ENCODE results near the gene ADCY2.

ADCY2 gene

DNA sequence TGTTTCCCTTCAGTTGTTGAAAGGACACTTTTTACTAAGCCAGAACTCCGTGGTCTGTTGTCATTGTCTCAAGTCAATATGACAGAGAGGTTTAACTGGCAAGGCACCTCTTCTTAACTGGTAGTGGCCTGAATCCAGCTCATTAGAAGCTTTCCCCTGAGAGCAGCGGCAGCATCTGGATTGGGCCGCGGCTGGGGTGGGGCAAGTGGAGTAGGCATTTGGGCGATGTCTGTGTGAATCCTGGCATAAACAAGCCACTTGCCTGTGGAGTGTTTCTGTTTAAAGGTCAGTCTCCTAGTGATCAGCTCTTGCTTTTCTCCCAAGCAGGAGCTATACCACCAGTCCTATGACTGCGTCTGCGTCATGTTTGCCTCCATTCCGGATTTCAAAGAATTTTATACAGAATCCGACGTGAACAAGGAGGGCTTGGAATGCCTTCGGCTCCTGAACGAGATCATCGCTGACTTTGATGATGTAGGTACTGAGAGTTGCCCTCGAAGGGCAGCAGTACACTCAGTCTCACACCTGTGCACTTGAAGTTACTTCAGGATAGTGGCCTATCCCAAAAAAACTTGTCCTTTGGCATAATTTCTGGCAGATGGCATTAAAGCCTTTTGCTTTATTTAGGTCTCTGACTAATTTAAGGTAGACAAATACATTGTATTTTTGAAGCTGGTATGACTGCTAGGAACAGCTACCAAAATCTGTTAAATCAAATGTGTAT lies 406.1 kb downstream of the ADCY2 start:
- peak; percentile 84 for DNase-seq

DNA sequence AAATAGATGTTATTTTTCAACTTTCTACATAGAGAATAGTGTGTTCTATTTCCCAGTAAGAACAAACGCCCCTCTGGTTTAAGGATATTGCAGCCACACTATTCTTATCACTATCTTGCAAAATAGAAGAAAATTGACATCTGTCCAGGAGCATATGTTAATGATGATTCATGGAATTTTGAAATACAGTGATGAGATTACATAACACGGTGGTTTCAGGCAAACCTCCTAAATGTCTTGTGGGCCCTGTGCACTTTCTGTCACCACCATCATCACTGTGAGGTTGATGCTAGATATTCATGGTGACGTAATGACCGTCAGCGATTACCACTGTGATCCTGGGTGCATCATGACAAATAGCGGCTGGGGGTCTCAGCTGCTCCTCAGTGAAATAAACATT lies 406.9 kb downstream of the ADCY2 start:
- no peak for DNase-seq

DNA sequence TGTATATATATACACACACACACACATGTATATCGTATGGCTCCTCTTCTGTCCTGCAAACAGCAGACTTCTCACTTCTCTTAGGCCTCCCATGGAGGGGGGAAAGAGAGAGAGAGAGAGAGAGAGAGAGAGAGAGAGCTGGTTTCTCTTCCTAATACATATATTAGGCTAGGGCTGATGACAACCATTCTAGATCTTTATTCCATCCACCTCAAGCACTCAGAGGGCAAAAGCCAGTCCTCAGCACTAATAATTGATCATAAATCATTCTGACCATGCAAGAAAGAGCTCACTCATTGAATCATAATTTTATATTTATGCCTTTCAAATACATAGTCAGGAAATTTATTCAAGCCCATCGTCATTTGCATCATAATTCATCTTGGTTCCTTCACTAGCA lies 408.0 kb downstream of the ADCY2 start:
- DNase-seq, result no peak

DNA sequence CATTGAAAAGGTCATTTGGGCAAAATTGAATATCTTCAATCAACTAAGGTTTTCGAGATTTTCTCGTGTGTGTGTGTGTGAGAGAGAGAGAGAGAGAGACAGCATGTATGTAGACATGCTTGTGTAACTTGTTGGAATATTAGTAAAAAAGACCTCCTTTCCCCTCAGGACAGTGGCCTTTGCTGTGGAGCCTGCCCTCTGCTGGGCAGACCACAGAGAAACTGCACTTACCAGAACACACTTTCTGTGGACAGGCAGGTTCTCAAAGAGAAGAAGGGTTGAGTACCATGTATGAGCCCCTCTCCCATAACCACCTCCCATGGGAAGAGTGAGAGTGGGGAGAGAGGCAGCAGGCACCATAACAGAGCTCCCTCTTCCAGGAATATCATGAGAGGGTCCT lies 409.4 kb downstream of the ADCY2 start:
- DNase-seq, result no peak

DNA sequence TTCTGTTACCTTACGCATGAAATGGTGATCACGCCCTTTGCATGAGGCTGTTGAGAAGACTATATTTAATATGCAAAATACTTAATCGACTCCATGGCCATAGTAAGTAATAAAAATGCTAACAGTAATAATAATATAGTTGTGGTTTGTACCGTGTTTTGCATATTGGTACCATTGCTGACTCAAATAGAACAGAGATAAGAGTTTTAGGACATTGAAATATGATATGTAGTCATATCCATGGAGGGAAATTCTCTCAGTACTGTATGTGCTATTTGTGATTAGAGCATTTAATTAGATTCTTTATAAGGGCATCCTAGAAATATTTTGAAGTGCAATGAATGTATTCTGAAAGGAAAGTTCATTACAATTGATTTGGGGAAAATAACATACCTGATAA lies 413.1 kb downstream of the ADCY2 start:
- DNase-seq, result no peak

DNA sequence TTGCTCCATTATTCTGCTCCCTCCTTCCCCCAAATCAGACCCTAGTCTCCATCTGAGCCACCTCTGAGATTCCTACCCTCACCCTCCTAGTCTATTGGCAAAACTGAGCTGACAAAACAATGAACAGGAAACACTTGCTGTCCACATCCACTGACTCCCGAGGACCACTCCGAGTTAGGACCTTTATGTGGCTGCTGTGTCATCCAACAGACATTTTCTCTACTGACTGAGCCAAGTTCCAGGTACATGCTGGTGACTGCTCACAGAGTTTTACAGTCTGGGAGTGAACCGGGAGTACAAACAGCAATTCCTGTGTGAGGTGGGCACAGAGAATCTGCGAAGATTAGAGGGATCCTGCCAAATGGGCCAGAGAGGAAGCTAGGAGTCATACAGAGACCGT lies 415.8 kb downstream of the ADCY2 start:
- DNase-seq, result no peak

DNA sequence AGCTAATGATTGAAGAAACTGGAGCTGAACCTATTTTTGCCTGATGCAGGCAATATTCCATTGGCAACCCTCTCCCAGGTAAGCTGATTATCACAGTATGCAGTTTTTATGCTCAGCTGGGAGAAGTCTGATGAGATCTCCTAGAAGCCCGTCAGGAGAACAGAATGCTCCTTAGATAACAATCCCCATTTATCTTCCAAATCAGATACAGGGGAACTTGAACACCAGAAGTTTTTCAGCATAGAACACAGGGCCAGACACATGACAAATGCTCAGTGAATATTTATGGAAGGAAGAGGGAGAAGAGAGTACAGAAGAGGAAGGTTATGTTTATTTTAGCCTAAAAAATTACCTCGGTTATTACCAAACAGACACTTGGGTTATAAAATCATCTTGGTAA lies 417.1 kb downstream of the ADCY2 start:
- DNase-seq, result no peak

DNA sequence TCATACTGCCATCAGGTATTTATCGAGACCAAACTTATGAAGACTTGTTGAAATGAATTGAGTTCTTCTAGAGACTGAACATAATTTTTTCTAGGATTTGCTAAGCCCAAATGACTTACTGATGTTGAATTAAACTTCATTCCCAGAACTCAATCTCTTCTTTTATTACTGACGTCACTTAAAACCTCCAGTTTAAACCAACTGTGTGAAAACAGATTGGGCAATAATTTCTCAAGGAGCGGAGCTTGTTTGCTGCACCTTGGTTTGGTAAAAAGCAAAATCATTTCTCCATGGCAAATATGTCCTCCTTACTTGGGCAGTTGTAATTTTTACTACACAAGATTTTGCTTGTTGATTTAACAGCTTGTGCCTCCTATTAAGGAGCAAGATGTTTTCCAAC lies 417.6 kb downstream of the ADCY2 start:
- no peak for DNase-seq

DNA sequence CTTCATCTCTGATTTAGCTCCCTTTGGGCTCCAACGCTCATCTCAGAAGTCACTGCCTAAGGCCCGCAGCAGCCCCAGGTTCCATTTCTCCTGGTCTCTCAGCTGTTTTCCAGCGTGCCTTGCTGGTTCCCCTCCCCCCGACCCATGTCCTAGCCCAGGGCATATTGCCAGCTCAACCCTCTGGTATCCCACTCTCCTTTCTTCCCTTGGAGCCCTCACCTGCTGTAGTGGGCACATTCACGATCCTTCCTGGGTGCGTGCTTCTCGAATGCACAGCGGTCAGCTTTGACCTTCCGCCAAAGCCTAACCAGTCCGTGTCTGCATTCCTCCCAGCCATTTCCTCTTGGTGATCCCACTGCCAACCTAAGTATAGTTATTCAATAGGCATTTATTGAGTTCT lies 418.9 kb downstream of the ADCY2 start:
- no peak for DNase-seq

DNA sequence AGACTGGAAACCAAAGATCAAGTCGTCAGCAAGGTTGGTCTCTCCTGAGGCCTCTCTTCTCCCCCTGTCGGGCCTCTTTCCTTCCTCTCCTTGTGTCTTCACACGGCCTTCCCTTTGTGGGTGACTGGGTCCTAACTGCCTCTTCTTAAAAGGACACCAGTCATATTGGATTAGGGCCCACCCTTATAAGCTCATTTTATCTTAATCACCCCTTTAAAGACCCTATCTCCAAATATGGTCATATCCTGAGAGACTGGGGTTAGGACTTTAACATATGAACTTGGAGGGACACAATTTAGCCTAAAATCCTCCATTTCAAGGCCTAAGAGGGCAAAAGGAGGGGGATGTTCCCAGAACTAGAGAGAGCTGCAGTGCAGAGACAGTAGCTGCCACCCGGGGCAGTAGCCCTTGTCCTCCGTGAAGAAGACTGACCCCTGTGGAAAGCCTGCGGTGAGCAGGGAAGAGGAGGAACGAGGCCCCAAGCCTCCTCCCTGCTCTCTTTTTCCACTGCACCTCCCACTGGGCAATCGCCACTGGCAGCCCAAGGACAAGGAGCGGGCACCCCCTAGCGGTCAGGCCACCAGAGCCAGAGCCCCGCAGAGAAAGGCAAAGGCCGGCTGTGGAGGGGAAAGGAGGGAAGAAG lies 420.1 kb downstream of the ADCY2 start:
- DNase-seq, result peak; percentile 58

DNA sequence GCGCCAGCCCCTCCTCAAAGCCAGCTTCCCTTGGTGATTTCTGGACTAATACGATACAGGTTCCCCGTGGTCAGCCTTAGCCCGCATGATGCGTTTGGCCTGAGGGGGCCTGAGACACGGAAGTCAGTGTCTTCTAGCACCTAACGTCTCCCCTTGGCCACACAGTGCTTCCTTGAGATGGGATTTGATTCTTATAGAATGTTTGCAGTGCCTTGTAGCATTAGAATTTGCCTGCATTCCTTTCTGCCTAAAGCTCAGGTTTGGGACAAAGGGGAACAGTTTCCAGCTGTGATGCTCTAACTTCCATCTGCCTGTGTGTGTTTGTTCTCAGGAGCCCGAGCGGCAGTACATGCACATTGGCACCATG lies 420.6 kb downstream of the ADCY2 start:
- DNase-seq, result no peak

DNA sequence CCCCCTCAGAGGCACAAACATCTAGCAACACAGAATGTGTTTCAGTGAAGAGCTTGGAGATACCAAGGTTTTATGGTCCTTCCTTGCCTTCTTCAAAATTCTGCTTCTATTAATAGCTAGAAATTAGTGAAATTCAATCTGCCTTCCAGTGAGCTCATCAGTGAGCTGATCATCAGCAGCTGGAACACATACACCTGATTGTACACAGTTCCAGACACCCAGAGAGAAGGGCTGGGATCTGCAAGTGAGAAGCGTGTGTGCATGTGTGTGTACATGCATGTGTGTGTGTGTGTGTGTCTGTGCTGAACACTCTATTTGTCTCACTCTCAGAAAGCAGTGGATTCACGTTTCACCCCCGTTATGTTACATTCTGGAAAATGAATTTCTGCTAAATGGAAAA lies 426.5 kb downstream of the ADCY2 start:
- DNase-seq, result no peak

DNA sequence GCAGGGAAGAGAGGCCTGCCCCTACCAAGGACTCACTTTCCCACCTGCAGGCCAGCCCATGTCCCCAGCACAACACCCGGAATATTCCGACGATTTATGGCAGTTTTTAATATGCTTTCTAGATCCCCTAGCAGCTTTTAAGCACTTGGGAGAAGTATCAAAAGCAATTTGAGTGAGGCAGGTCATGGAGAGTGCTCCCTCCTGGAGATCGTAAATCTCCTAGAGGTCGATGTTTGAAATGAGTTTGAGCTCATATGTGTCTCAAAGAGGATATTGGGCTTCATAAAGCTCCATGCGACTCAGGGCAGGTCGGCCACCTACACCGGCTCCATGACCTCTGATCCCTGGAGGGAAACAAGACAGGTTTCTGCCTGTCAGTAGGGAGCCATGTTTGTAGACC lies 427.7 kb downstream of the ADCY2 start:
- DNase-seq, result no peak

DNA sequence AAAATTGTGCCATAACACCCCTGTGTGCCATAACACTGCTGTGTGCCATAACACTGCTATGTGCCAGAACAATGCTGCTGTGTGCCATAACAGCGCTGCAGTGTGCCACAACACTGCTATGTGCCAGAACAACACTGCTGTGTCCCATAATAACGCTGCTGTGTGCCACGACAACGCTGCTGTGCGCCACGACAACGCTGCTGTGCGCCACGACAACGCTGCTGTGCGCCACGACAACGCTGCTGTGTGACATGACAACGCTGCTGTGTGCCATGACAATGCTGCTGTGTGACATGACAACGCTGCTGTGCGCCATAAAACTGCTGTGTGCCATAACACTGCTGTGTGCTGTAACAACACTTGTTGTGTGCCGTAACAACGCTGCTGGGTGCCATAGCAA lies 429.1 kb downstream of the ADCY2 start:
- no peak for DNase-seq

DNA sequence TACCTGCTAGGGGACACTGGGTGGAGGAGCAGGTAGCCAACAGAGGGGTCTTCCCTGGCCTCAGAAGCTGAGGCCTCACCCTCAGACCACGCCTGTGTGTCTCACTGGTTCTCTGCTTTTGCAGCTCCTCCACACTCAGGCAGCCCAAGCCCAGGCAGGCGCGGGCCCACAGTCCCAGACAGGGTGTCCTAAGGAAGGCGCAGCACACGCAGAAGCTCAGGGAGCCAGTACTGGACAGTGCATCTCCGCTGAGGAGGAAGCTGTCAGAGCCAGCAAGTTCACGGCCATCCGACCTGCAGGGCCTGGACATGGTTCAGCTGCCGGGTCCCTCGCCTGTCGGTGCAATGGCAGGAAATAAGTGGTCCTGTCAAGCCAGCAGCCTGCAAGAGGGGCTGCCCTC lies 429.7 kb downstream of the ADCY2 start:
- DNase-seq, result no peak

DNA sequence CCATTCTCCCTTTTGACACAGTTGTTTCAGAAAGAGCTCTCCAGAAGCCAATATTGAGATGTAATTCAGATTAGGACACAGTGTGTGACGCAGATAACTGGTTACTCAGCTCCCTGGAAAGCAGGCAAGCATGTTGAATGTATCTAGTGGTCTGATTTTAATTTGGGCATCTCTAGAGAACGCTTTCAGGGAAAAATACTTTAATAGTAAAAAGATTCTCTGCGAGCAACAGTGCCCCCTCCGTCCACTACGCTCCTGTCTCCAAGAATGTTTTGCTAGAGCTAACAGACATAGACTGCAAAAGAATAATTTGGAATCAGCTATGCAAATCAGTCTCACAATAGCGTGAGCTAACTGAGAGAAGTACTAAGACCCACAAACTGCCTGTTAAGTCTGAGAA lies 431.7 kb downstream of the ADCY2 start:
- DNase-seq, result no peak

DNA sequence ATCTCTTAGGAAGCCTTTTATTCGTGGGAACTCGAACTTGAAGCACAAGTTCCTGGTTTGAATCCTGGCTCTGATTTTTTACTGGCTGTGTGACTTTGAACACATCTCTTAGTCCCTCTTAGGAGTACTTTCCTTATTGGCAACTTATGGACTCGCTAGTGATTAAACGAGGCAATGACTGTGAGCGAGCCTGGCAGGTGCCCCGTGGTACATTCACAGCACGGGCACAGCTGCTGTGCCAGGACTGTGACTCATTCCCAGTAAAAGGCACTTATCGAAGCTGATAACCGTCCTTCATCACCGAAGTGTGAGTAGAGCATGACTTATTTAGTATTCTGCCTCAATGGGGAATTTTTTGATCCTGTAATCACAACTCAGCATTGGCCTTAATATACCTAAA lies 432.3 kb downstream of the ADCY2 start:
- DNase-seq, result no peak

DNA sequence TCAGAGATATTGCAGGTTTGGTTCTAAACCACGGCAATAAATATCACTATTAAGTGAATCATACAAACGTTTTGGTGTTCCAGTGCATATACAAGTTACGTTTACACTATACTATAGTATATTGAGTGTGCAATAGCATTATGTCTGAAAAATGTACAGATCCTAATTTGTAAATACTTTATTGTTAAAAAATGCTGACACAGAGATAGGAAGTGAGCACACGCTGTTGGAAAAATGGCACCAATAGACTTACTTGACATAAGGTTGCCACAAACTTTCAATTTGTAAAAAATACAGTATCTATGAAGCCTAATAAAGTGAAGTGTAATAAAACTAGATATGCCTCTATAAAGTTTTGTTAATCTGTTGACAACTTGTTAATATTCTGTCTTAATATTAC lies 439.0 kb downstream of the ADCY2 start:
- DNase-seq, result no peak

DNA sequence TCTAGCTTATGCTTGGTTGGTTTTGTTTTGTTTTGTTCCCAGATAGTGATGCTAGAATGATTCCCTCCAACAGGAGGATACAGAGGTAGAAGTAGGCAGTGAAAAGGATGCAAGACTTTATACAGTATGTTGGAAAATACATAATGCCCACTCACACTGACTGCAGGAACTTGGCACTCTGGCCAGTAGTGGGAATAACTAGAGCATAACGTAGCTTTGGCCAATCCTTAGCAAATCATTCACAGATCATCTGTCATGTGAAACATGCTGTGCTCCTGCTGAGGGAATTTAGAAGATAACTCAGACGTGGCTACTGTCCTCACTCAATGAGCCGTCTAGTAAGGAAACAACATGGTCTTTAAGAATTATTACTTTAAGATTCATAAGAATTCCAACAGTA lies 441.5 kb downstream of the ADCY2 start:
- DNase-seq, result no peak

DNA sequence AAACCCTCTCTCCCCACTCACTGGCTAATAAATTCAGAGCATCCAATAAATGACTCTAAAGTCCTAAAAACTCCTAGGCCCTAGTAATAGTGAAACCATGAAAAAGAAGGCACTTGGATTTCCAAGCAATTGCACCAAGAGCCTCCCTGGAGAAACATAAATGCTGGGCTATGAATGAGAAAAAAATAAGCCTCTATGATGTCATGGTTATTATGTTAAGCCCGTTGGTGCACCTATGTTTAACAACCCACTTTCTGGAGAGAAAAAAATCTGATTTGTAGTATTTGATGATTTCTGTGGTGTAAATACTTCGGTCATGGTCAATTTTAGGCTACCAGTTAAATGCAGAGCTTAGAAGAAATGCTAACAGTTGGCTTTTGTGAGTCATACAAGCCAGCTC lies 446.6 kb downstream of the ADCY2 start:
- DNase-seq, result no peak

DNA sequence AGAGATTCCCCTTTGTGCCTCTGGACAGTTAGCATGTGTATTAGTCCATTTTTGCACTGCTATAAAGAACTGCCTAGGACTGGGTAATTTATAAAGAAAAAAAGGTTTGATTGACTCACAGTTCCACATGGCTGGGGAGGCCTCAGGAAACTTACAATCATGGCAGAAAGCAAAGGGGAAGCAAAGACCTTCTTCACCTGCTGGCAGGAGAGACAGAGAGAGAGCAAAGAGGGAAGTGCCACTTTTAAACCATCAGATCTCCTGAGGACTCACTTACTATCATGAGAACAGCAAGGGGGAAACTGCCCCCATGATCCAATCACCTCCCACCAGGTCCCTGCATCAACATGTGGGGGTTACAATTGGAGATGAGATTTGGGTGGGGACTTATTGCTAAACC lies 449.0 kb downstream of the ADCY2 start:
- DNase-seq, result no peak

DNA sequence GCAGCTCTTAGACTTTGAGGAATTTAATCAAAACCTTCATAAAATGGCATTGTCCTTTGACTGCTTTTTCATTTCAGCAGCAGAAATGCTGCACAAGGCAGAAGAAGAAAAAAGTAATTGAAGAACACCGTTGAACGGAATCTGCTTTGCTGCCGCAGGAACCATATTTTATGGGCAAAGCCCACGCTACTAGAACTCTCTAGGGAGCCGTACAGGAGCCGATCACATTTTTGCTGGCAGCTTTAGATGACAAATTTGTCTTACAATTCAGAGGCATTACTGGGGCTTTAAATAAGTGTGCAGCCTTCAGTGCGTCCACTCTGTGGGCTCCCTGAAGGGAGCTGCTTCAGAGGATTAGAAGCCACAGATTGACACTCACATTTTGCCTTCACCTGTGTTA lies 449.6 kb downstream of the ADCY2 start:
- DNase-seq, result no peak

DNA sequence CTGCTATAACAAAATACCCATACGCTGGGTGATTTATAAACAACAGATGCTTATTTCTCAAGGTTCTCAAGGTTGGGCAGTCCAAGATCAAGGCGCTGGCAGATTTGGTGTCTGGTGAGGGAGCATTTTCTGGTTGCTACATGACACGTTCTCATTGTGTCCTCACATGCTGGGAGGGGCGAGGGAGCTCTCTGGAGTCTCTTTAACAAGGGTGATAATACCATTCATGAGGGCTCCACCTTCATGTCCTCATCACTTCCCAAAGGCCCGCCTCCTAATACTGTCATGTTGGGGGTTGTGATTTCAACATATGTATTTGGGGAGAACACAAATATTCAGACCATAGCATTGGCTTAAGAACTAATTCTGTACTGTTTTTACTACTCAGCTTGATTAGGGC lies 450.4 kb downstream of the ADCY2 start:
- DNase-seq, result no peak

DNA sequence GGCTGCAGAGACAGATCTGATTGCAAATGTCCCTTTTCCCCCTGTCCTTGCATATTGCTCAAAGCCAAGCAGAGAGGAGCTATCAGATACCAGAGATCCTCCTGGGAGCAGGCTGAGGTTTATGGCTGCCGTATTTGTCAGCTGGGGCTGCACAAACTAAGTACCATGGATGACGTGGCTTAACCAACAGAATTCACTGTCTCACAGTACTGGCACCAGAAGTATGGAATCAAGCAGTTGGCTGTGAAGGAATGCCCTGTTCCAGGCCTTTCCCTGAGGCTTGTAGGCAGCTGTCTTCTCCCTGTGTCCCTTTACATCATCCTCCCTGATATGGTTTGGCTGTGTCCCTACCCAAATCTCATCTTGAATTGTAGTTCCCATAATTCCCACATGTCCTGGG lies 452.4 kb downstream of the ADCY2 start:
- no peak for DNase-seq

DNA sequence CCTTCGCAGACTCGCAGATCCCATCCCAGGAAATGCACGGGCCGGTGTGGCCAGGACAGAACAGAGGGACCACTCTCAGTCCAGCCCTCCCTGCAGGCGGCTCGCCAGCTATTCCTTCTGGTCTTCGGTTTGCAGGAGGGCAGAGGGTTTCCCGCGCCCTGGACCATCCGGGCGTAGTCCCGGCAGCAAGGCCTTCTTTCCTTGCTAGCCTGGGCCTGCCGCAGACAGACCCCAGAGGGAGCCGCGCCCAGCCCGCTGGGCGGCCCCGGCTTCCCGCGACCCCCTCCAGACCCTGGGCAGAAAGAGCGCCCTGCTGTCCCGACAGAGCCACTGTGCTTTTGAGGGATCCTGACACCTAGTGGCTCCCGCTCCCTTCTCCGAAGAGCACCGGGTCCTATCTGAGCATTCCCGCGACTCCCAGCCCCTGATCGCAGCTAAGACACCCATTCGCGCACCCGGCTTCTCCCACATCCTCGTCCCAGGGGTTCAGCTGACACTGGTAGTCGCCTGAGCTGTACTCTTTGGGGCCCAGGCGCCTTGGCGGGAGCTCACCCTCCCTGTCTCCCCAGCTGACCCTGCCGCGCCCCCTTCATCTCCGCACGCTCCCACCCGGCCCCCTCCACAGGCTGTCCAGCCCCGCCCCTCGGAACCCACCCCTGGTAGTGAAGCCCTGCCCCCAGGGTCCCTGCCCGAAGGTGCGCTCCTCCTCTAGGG lies 453.9 kb downstream of the ADCY2 start:
- DNase-seq, result no peak

Data from NCI-H2029 treated with DMSO at 0.1 percent for 48 hours (cell line).